Keratinocyte (primary cell): ENCODE results near the gene LIN9.
"Not testable (repeated sequence)": the region's sequence is repeated elsewhere in the genome, so short reads cannot be mapped to it uniquely, and the experiment has no call there.

Experiments
- CTCF ChIP-seq, 3 experiments: IDR thresholded peaks in 1 of 3; conservative IDR thresholded peaks in 1 of 3; optimal IDR thresholded peaks in 1 of 3; 2 replicates in 2 of 3; 3 replicates in 1 of 3; pipeline versions ENCODE3 to v1.5.1; 2011; ENCODE audit warnings: low read length in 3 of 3, mild to moderate bottlenecking in 3 of 3, moderate library complexity in 2 of 3, control low read depth in 1 of 3, inconsistent platforms in 1 of 3; ENCODE audit not compliant: insufficient read depth in 2 of 3; ENCODE audit errors: extremely low read depth in 1 of 3
- EZH2 ChIP-seq: IDR thresholded peaks from one replicate; pipeline ENCODE4 v1.6.1; 2012; ENCODE audit warnings: inconsistent platforms, mild to moderate bottlenecking, low read length, moderate library complexity

GRCh38 chr1:226272233-226272902, 36.6 kb downstream of the LIN9 start:
- not testable (repeated sequence) for TF ChIP-seq CTCF (optimal IDR thresholded peaks at IDR 0.05 in 1 of 3, IDR thresholded peaks at IDR 0.05 in 1 of 3, conservative IDR thresholded peaks at IDR 0.05 in 1 of 3; ENCODE audit: extremely low read depth in 1 of 3, insufficient read depth in 2 of 3, low read length in 3 of 3); EZH2
